PC-9 (cell line): ENCODE data around the gene DIP2C.

ENCODE experiments used
- CTCF ChIP-seq: fragments of 200-600 bp; sonication (generic); conservative IDR thresholded peaks from 2 replicates; pipeline ENCODE4 v1.6.1; 2017; ENCODE audit warnings: mixed run types, antibody characterized with exemption, mild to moderate bottlenecking, moderate library complexity
- EZH2 ChIP-seq: fragments of 200-600 bp; sonication (generic); IDR thresholded peaks from 2 replicates; pipeline ENCODE4 v1.8.0; 2017; ENCODE audit warnings: antibody characterized with exemption, low read depth

- no peak for TF ChIP-seq CTCF
- no peak for TF ChIP-seq EZH2
Observed at GRCh38 chr10:451856-452255, 237.6 kb downstream of the DIP2C start.
